Measurements from ENCODE around the gene COL4A6.

Gene COL4A6

GRCh38 chrX:108198420-108198819 is 239.8 kb downstream of the COL4A6 start:
- Mint-ChIP-seq H3K4me1 (no peaks in the 10 kb centered on the region), H3K9me3 (no peaks in the 10 kb centered on the region), H3K4me3 (no peak overlapping the region), H3K36me3 (no peaks in the 10 kb centered on the region), H3K27me3 (no peaks in the 10 kb centered on the region), H3K27ac (no peak overlapping the region)
- ATAC-seq: no peak

DNA sequence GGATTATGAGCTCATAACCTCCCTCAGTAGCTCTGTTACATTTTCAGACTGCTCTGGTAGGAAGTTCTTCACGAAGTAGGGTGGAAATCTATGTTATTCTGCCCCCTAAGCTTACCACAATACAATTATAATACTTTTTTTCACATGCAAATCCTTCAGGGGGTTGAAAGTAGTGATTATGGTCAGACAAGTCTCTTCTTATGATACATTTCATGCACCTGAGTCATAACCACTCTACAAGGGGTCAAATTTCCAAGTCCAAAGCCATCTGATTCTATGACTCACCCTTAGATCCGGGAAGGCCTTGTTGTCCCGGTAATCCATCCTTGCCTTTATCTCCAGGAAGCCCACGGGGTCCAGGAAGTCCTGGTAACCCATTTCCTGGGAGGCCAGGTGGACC is 251.4 kb downstream of the COL4A6 start:
- no peak for ATAC-seq
- Mint-ChIP-seq H3K9me3 (no peaks in the 10 kb centered on the region), H3K4me1 (no peaks in the 10 kb centered on the region), H3K4me3 (no peak overlapping the region), H3K36me3 (no peaks in the 10 kb centered on the region), H3K27ac (no peak overlapping the region), H3K27me3 (no peaks in the 10 kb centered on the region)

DNA sequence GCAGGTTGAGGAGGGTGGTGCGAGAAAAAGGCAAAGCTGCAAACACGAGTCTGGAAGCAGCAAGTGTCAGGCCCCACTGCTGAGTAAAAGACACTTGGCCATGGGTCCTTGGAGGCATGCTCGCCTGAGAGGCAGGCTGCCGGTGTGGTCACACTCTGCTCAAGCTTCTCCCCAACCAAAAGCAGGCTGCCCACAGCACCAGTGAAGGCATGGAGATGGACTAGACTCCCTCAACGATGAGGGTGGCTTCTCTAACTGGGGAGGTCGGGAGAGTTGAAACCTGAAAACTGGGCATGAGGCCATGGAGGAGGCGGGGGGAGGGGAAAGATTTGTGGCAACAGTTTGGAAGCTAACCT is 260.1 kb downstream of the COL4A6 start:
- Mint-ChIP-seq H3K9me3 (no peaks in the 10 kb centered on the region), H3K27me3 (no peaks in the 10 kb centered on the region), H3K4me3 (no peak overlapping the region), H3K27ac (no peak overlapping the region), H3K4me1 (no peaks in the 10 kb centered on the region), H3K36me3 (no peaks in the 10 kb centered on the region)
- no peak for ATAC-seq

DNA sequence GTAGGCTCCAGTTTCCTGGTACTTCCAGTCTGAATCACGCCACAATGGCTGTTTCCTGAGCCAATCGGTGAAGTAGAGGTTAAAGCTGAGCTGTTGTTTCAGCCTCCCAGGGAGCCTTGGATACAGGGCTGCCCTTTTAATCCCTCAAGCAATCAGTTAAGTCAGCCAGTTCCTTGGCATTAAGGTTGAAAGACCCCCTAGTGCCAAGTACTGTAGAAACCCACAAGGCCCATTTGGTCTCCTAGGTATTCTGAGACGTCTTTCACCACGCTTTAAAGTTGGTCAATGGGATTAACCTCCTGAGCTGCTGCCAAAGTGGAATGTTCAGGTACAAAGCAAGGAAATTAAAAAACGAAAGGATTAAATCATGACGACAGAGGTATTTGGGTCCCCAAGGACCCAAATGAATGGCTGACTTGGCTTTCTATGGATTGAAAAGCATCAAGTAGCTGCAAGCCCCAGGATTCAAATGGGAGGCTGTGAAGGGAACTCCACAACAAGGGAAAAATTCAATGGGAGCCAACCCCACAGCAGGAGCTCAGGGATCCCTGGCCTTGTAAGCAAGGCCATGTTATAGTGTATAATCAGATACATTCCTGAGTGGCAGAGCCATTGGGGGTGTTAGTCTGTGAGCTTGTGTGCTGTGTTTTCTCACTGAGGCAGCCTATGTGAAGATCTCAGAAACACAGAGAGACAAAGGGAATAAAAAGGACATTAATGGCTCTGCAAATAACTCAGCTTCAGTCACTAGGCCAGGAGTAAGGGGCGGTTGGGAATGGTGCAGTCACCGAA is 260.7 kb downstream of the COL4A6 start:
- H3K36me3 Mint-ChIP-seq: no peaks in the 10 kb centered on the region
- H3K9me3 Mint-ChIP-seq: no peaks in the 10 kb centered on the region
- no peaks in the 10 kb centered on the region for H3K27me3 Mint-ChIP-seq
- no peak overlapping the region for H3K4me3 Mint-ChIP-seq
- no peak for ATAC-seq
- no peaks in the 10 kb centered on the region for H3K4me1 Mint-ChIP-seq
- no peak overlapping the region for H3K27ac Mint-ChIP-seq

GRCh38 chrX:108173874-108174273 is 264.3 kb downstream of the COL4A6 start:
- H3K4me1 Mint-ChIP-seq: no peaks in the 10 kb centered on the region
- H3K27me3 Mint-ChIP-seq: no peaks in the 10 kb centered on the region
- no peaks in the 10 kb centered on the region for H3K9me3 Mint-ChIP-seq
- no peak overlapping the region for H3K27ac Mint-ChIP-seq
- no peak for ATAC-seq
- no peaks in the 10 kb centered on the region for H3K36me3 Mint-ChIP-seq
- H3K4me3 Mint-ChIP-seq: no peak overlapping the region

- ATAC-seq: no peak
- Mint-ChIP-seq H3K9me3 (no peaks in the 10 kb centered on the region), H3K4me3 (no peak overlapping the region), H3K4me1 (no peaks in the 10 kb centered on the region), H3K36me3 (no peaks in the 10 kb centered on the region), H3K27me3 (no peaks in the 10 kb centered on the region), H3K27ac (no peak overlapping the region)
These were observed 266.6 kb downstream of the COL4A6 start for GRCh38 chrX:108171671-108172070.

DNA sequence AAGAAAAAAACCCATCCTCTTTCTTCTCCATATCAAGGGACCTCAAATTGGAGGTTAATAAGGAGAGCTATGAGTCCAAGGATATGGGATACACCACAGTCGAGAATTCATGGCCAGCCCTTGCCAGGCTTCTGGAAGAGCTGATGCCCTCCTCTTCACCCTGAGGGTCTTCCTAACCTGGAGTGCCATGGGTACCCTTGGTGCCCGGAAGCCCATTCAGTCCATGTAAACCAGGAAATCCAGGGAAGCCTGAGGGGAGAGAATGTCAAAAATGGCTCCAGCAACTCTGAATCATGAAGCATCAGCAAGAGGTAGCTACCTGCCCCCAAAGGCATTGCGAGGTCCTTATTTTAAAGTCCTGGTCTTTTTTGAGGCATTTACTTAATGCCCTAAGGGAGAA is 268.5 kb downstream of the COL4A6 start:
- H3K9me3 Mint-ChIP-seq: no peaks in the 10 kb centered on the region

GRCh38 chrX:108168961-108169740 is 269.1 kb downstream of the COL4A6 start:
- no peaks in the 10 kb centered on the region for H3K36me3 Mint-ChIP-seq
- H3K27me3 Mint-ChIP-seq: no peaks in the 10 kb centered on the region
- H3K4me3 Mint-ChIP-seq: no peak overlapping the region
- H3K9me3 Mint-ChIP-seq: no peaks in the 10 kb centered on the region
- H3K4me1 Mint-ChIP-seq: no peaks in the 10 kb centered on the region
- no peak for ATAC-seq
- H3K27ac Mint-ChIP-seq: no peak overlapping the region

More for the DNA sequence above, 268.5 kb downstream of the COL4A6 start:
- no peaks in the 10 kb centered on the region for H3K27me3 Mint-ChIP-seq
- no peak for ATAC-seq
- H3K27ac Mint-ChIP-seq: no peak overlapping the region
- no peaks in the 10 kb centered on the region for H3K36me3 Mint-ChIP-seq
- no peak overlapping the region for H3K4me3 Mint-ChIP-seq
- no peaks in the 10 kb centered on the region for H3K4me1 Mint-ChIP-seq

DNA sequence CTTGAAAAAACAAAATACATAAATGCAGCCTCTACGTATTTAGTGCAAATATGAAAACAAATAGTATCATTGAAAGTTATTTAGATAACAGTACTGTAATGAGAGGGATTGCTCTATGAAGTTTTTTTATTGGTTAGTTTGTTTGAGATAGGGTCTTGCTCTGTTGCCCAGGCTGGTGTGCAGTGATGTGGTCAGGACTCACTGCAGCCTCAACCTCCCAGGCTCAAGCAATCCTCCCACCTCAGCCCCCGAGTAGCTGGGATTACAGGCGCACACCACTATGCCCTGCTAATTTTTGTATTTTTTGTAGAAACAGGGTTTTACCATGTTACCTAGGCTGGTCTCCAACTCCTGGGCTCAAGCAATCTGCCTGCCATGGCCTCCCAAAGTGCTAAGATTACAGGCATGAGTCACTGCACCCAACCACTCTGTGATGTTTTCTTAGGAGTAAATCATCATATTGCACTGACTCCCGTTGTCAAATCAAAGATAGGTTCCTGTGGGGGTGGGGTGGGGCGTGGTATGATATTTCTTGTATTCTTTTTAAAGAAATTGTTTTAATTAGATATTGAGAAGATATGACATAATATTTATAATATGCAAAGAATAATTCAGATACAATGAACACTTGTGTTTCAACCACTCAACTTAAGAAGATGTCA is 270.9 kb downstream of the COL4A6 start:
- Mint-ChIP-seq H3K4me1 (no peaks in the 10 kb centered on the region), H3K27me3 (no peaks in the 10 kb centered on the region), H3K27ac (no peak overlapping the region), H3K4me3 (no peak overlapping the region), H3K9me3 (peaks cover 5% of the 10 kb centered on the region), H3K36me3 (no peaks in the 10 kb centered on the region)
- no peak for ATAC-seq

GRCh38 chrX:108165383-108166111 is 272.7 kb downstream of the COL4A6 start:
- H3K27ac Mint-ChIP-seq: no peak overlapping the region
- H3K4me3 Mint-ChIP-seq: no peak overlapping the region
- ATAC-seq: no peak
- no peaks in the 10 kb centered on the region for H3K4me1 Mint-ChIP-seq
- H3K9me3 Mint-ChIP-seq: peaks cover 5% of the 10 kb centered on the region
- H3K27me3 Mint-ChIP-seq: no peaks in the 10 kb centered on the region
- H3K36me3 Mint-ChIP-seq: no peaks in the 10 kb centered on the region

DNA sequence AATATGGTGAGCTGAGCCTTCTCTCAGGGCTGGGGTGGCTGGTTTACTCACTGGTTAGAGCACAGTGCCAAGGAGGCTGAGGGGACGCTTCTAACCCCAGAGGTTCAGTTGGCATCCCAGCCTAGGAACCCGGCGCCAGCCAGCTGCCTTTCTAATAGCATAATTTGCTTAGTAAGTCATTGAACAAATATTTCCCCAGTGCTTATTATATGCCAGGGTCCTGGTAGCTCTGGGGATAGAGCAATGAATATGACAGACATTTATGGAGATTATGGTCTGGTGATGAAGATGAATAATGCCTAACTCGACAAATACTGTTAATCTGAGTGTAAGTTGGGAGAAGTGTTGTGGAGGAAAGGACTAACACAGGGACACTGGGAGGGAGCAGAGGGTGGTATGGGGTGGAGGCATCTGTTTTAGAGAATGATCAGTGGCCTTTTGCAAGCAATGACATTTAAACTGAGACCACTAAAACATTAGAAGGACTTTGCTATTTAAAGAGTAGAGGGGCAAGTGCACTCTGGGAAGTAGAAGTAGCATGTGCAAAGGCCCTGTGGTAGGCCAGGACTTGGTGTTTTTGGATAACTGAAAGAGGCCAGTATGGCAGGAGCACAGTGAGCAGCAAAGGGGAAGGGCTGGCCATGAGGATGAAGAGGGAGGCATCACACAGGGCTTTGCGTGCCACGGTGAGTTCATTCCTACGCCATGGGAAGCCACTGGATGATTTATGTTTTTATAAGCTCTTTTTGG is 274.7 kb downstream of the COL4A6 start:
- no peaks in the 10 kb centered on the region for H3K27me3 Mint-ChIP-seq
- no peak for ATAC-seq
- no peak overlapping the region for H3K27ac Mint-ChIP-seq
- no peaks in the 10 kb centered on the region for H3K4me1 Mint-ChIP-seq
- H3K36me3 Mint-ChIP-seq: no peaks in the 10 kb centered on the region
- peaks cover 5% of the 10 kb centered on the region for H3K9me3 Mint-ChIP-seq
- H3K4me3 Mint-ChIP-seq: no peak overlapping the region

DNA sequence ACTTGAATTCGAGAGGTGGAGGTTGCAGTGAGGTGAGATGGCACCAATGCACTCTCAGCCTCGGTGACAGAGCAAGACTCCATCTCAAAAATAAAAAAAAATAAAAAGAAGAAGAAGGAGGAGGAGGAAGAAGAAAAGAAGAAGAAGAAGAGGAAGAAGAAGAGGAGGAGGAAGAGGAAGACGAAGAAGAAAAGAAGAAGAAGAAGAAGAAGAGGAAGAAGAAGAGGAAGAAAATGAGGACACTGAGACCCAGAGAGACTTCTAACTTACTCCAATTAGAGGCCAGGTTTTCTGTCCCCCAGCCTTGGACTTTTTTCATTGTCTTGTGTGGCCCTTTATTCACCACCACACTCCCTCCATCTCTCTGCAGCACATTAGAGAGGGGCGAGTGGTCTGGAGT is 276.0 kb downstream of the COL4A6 start:
- Mint-ChIP-seq H3K27me3 (no peaks in the 10 kb centered on the region), H3K4me3 (no peak overlapping the region), H3K9me3 (peaks cover 5% of the 10 kb centered on the region), H3K36me3 (no peaks in the 10 kb centered on the region), H3K4me1 (no peaks in the 10 kb centered on the region), H3K27ac (no peak overlapping the region)
- ATAC-seq: no peak

GRCh38 chrX:108160309-108160708 is 277.9 kb downstream of the COL4A6 start:
- no peaks in the 10 kb centered on the region for H3K27me3 Mint-ChIP-seq
- H3K9me3 Mint-ChIP-seq: peaks cover 5% of the 10 kb centered on the region
- no peaks in the 10 kb centered on the region for H3K4me1 Mint-ChIP-seq
- no peak overlapping the region for H3K27ac Mint-ChIP-seq
- H3K4me3 Mint-ChIP-seq: no peak overlapping the region
- no peak for ATAC-seq
- H3K36me3 Mint-ChIP-seq: peaks cover 8% of the 10 kb centered on the region

DNA sequence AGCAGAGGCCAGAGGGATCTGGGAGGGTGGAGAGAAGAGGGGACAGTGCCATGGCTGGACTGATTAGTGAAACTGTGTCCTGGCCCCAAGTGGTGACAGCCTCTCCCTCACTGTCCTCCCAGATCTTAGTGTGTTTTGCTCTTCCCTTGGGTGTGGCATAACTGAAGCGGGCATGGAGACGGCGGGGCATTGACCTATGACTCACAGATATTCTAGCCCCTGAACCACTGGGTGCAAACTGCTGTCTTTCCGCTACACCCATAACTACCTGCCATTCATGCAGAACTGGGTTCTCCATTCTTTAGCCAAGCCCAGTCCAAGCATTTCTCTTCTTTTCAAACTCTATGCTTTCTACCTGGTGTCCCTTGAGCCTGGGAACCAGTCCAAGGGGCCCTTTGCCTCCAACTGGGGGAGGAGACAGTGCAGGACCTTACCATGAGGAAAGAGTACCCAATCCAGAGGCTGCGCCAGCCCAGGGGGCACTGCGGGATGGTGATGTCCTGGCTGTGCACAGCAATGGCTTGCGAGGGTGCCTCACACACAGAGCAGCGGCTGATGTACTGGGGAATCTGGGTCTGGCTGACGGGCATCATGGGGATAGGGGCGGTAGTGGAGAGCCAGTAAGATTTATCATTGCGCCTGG is 279.1 kb downstream of the COL4A6 start:
- no peak for ATAC-seq
- no peak overlapping the region for H3K27ac Mint-ChIP-seq

More for the DNA sequence above, 279.1 kb downstream of the COL4A6 start:
- H3K4me1 Mint-ChIP-seq: no peaks in the 10 kb centered on the region
- no peak overlapping the region for H3K4me3 Mint-ChIP-seq
- no peaks in the 10 kb centered on the region for H3K27me3 Mint-ChIP-seq
- peaks cover 13% of the 10 kb centered on the region for H3K36me3 Mint-ChIP-seq
- peaks cover 5% of the 10 kb centered on the region for H3K9me3 Mint-ChIP-seq
